GM13977 (cell line): Measurements from ENCODE around the gene AADACL4.

Experiments
- DNase-seq: peaks from one replicate; pipeline ENCODE4 v3.0.0; 2012; ENCODE audit warnings: low spot score
- CTCF ChIP-seq: IDR thresholded peaks from 2 replicates; pipeline ENCODE4 v1.5.1; 2012; ENCODE audit warnings: mild to moderate bottlenecking, control low read depth; ENCODE audit not compliant: insufficient read depth; ENCODE audit errors: extremely low read depth, missing control alignments
- in situ Hi-C: fragments of 300-500 bp; cut with MboI; formaldehyde crosslinking; loops from one replicate; pipeline ENCODE4 v1.12.0; 2022; ENCODE audit warnings: low sequenced_read_pairs, low pct_unique_long_range_greater_than_20kb, mixed read lengths, inconsistent platforms; ENCODE audit not compliant: unreplicated experiment

The AADACL4 gene

GRCh38 chr1:12598974-12599373 lies 44.9 kb upstream of the AADACL4 start:
- TF ChIP-seq CTCF, result no peak
- no peak for DNase-seq
- in situ Hi-C loops, result no loop called here

GRCh38 chr1:12599657-12600056 lies 44.2 kb upstream of the AADACL4 start:
- DNase-seq, result no peak
- in situ Hi-C loops, result loop anchor here (25.0 kb wide), 2 partner anchors 287 to 462 kb away; no protein-coding TSS in a partner anchor
- no peak for TF ChIP-seq CTCF

GRCh38 chr1:12600335-12600734 lies 43.5 kb upstream of the AADACL4 start:
- in situ Hi-C loops, result loop anchor here (25.0 kb wide), 2 partner anchors 288 to 463 kb away; no protein-coding TSS in a partner anchor
- no peak for TF ChIP-seq CTCF

GRCh38 chr1:12600880-12601633 lies 42.8 kb upstream of the AADACL4 start:
- in situ Hi-C loops, result loop anchor here (25.0 kb wide), 2 partner anchors 289 to 464 kb away; no protein-coding TSS in a partner anchor
- peak; percentile 60 for TF ChIP-seq CTCF
- DNase-seq, result peak; percentile 71

More at GRCh38 chr1:12600335-12600734, 43.5 kb upstream of the AADACL4 start:
- DNase-seq, result no peak

GRCh38 chr1:12601700-12602658 lies 41.9 kb upstream of the AADACL4 start:
- no peak for TF ChIP-seq CTCF
- no peak for DNase-seq
- in situ Hi-C loops, result loop anchor here (25.0 kb wide), 2 partner anchors 290 to 465 kb away; no protein-coding TSS in a partner anchor

- in situ Hi-C loops, result loop anchor here (25.0 kb wide), 2 partner anchors 290 to 465 kb away; no protein-coding TSS in a partner anchor
- DNase-seq, result no peak
- TF ChIP-seq CTCF, result no peak
Observed at GRCh38 chr1:12602659-12603024, 41.2 kb upstream of the AADACL4 start.
